HG03565 (cell line): Measurements from ENCODE around the gene HIGD1A.

Experiments
- ATAC-seq: cut with Tn5 transposase; IDR thresholded peaks from one replicate; pipeline ENCODE4 v1.9.1; 2021; ENCODE audit warnings: mild to moderate bottlenecking, moderate library complexity; ENCODE audit not compliant: unreplicated experiment

The HIGD1A gene

GRCh38 chr3:42801784-42802183, 2.5 kb downstream of the HIGD1A start:
- no peak for ATAC-seq

GRCh38 chr3:42801048-42801620, 3.2 kb downstream of the HIGD1A start:
- ATAC-seq, result no peak

- ATAC-seq, result no peak
These were observed 4.0 kb downstream of the HIGD1A start for GRCh38 chr3:42800251-42800650.

- ATAC-seq, result no peak
These were observed 4.9 kb downstream of the HIGD1A start for GRCh38 chr3:42799376-42799775.

GRCh38 chr3:42796332-42796885, 7.9 kb downstream of the HIGD1A start:
- no peak for ATAC-seq

- no peak for ATAC-seq
These were observed 8.6 kb downstream of the HIGD1A start for GRCh38 chr3:42795621-42796181.

- ATAC-seq, result no peak
These were observed 13.5 kb downstream of the HIGD1A start for GRCh38 chr3:42790714-42791229.

- ATAC-seq, result no peak
These were observed 17.7 kb downstream of the HIGD1A start for GRCh38 chr3:42786631-42787030.

GRCh38 chr3:42786212-42786611, 18.1 kb downstream of the HIGD1A start:
- ATAC-seq, result no peak

GRCh38 chr3:42780892-42781700, 23.2 kb downstream of the HIGD1A start:
- ATAC-seq, result peak; percentile 49

GRCh38 chr3:42780398-42780797, 23.9 kb downstream of the HIGD1A start:
- ATAC-seq, result no peak

GRCh38 chr3:42778644-42779043, 25.6 kb downstream of the HIGD1A start:
- no peak for ATAC-seq

GRCh38 chr3:42773409-42773751, 30.9 kb downstream of the HIGD1A start:
- ATAC-seq, result no peak

- ATAC-seq, result peak; percentile 97
These were observed 31.5 kb downstream of the HIGD1A start, which contains the start of gene CCDC13 for GRCh38 chr3:42772670-42773408. TSS of gene CCDC13 (minus strand) at chr3:42773253. CDS start at chr3:42758345, 14,908 bp downstream.

- no peak for ATAC-seq
These were observed 33.0 kb downstream of the HIGD1A start for GRCh38 chr3:42771271-42771670.

- no peak for ATAC-seq
These were observed 34.7 kb downstream of the HIGD1A start for GRCh38 chr3:42769477-42770131.

- no peak for ATAC-seq
These were observed 39.6 kb downstream of the HIGD1A start for GRCh38 chr3:42764561-42765295.

GRCh38 chr3:42764115-42764514, 40.2 kb downstream of the HIGD1A start:
- ATAC-seq, result no peak

- no peak for ATAC-seq
These were observed 41.3 kb downstream of the HIGD1A start for GRCh38 chr3:42763021-42763420.
